HG03064 (cell line): ENCODE results near the gene SEC14L5.
"Not testable (repeated sequence)": the region's sequence is repeated elsewhere in the genome, so short reads cannot be mapped to it uniquely, and the experiment has no call there.

ENCODE experiments used
- ATAC-seq: cut with Tn5 transposase; IDR thresholded peaks from one replicate; pipeline ENCODE4 v1.9.1; 2021; ENCODE audit warnings: low read depth; ENCODE audit not compliant: unreplicated experiment

Gene SEC14L5

GRCh38 chr16:4948903-4949766, 9.0 kb upstream of the SEC14L5 start:
- ATAC-seq: no peak

GRCh38 chr16:4949986-4950385, 8.1 kb upstream of the SEC14L5 start:
- no peak for ATAC-seq

- ATAC-seq: not testable (repeated sequence)
Observed at GRCh38 chr16:4951583-4951982, 6.5 kb upstream of the SEC14L5 start.

GRCh38 chr16:4954714-4955113, 3.4 kb upstream of the SEC14L5 start:
- no peak for ATAC-seq

GRCh38 chr16:4957420-4957719, 760 bp upstream of the SEC14L5 start:
- ATAC-seq: no peak

- ATAC-seq: no peak
Observed at GRCh38 chr16:4958510-4959438, 644 bp downstream of the SEC14L5 start.

- no peak for ATAC-seq
Observed at GRCh38 chr16:4960579-4960978, 2.4 kb downstream of the SEC14L5 start.

- no peak for ATAC-seq
Observed at GRCh38 chr16:4962716-4963115, 4.6 kb downstream of the SEC14L5 start.

- not testable (repeated sequence) for ATAC-seq
Observed at GRCh38 chr16:4963527-4963926, 5.4 kb downstream of the SEC14L5 start.

- ATAC-seq: no peak
Observed at GRCh38 chr16:4966736-4967453, 8.8 kb downstream of the SEC14L5 start.

GRCh38 chr16:4968278-4968677, 10.1 kb downstream of the SEC14L5 start:
- not testable (repeated sequence) for ATAC-seq

GRCh38 chr16:4968879-4969483, 10.9 kb downstream of the SEC14L5 start:
- no peak for ATAC-seq

GRCh38 chr16:4970010-4970409, 11.9 kb downstream of the SEC14L5 start:
- no peak for ATAC-seq

- no peak for ATAC-seq
Observed at GRCh38 chr16:4972938-4973587, 14.9 kb downstream of the SEC14L5 start.

GRCh38 chr16:4976079-4976478, 17.9 kb downstream of the SEC14L5 start:
- ATAC-seq: peak; percentile 90

GRCh38 chr16:4976611-4977145, 18.5 kb downstream of the SEC14L5 start:
- no peak for ATAC-seq

- ATAC-seq: no peak
Observed at GRCh38 chr16:4979164-4979563, 21.0 kb downstream of the SEC14L5 start.

GRCh38 chr16:4979736-4980660, 21.9 kb downstream of the SEC14L5 start:
- no peak for ATAC-seq

- ATAC-seq: no peak
Observed at GRCh38 chr16:4980691-4981090, 22.6 kb downstream of the SEC14L5 start.
